Vagina (tissue), 2 donors: ENCODE data around the gene RANBP10. TPM values are rescaled to one million over a fixed set of nuclear protein-coding genes. Genes with fewer than 3 reads are reported as not detected.

ENCODE experiments used
- DNase-seq, 2 donors: peaks; one replicate each; pipeline ENCODE4 v3.0.0-alpha.2; 2017; ENCODE audit errors: extremely low spot score in 2 of 2
- H3K27ac ChIP-seq: fragments of 200-600 bp; sonication (generic); one replicate; pipeline ENCODE4 v1.5.1; 2019
- H3K27me3 ChIP-seq: fragments of 200-600 bp; sonication (generic); one replicate; pipeline ENCODE4 v1.5.1; 2019
- H3K36me3 ChIP-seq, 2 donors: fragments of 200-600 bp; sonication (generic); one replicate each; pipeline ENCODE4 v1.5.1; 2017 to 2019
- H3K4me1 ChIP-seq: fragments of 200-600 bp; sonication (generic); one replicate; pipeline ENCODE4 v1.5.1; 2019
- H3K4me3 ChIP-seq, 2 donors: fragments of 200-600 bp; sonication (generic); 1 replicate in 1 of 2; 2 replicates in 1 of 2; pipeline ENCODE4 v1.5.1; 2016 to 2019
- H3K9me3 ChIP-seq: fragments of 200-600 bp; sonication (generic); one replicate; pipeline ENCODE4 v1.5.1; 2019
- CTCF ChIP-seq, 3 experiments: fragments of 450-650 bp in 2 of 3; fragments of 200-600 bp in 1 of 3; sonication (generic) in 1 of 3; IDR thresholded peaks; one replicate each; pipeline ENCODE4 v1.5.1; 2017 to 2019; ENCODE audit warnings: antibody characterized with exemption in 3 of 3, mild to moderate bottlenecking in 2 of 3, moderate library complexity in 2 of 3
- POLR2A ChIP-seq, 2 donors: fragments of 450-650 bp; IDR thresholded peaks; one replicate each; pipeline ENCODE4 v1.6.1; 2017; ENCODE audit warnings: antibody characterized with exemption in 2 of 2, mild to moderate bottlenecking in 2 of 2, moderate library complexity in 2 of 2
- POLR2AphosphoS5 ChIP-seq, 2 donors: sonication (generic); formaldehyde crosslinking; IDR thresholded peaks; one replicate each; pipeline ENCODE4 v1.9.0; 2017; ENCODE audit warnings: antibody characterized with exemption in 2 of 2, mild to moderate bottlenecking in 2 of 2, low read depth in 1 of 2; ENCODE audit not compliant: insufficient read depth in 1 of 2
- intact Hi-C: fragments of 100-400 bp; cut with DNase I; formaldehyde crosslinking; loops from one replicate; pipeline ENCODE4 v1.15.1; 2023
- total RNA-seq: library from RNA; depleted of rRNA; stranded (reverse); fragments of >200 nt; gene quantifications from one replicate; pipeline ENCODE4 v1.2.3, GENCODE V29; 2016

The RANBP10 gene
- total RNA-seq, 1 donor from 2014 or later, result 17.9 TPM

DNA sequence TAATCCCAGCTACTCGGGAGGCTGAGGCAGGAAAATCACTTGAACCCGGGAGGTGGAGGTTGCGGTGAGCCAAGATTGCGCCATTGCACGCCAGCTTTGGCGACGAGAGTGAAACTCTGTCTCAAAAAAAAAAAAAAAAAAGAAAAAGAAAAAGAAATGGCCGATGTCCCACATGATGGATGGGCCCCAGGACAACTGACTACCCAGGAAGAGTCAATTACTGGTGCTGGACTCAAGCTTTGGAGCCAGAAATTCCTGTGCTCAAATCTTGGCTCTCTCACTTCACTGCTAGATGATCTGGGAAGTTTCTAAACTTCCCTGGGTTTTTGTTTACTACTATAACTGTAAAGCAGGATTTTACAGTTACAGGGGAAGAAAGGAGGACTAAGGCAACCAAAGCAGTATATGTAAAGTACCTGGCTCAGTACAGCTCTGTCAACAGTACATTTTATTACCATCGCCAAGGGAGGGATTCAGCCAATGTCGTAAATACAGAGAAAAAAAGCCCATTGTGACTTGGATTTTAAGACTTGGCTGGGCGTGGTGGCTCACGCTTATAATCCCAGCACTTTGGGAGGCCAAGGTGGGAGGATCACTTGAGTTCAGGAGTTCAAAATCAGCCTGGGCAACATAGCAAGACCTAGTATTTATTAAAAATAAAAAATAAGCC, 127.9 kb downstream of the RANBP10 start:
- Histone ChIP-seq H3K4me3 (no peak overlapping the region), H3K9me3 (no peaks in the 10 kb centered on the region), H3K36me3 (peaks cover 0 to 11% of the 10 kb centered on the region in 2 donors), H3K27ac (peak overlapping the region; percentile 37), H3K4me1 (peaks cover 52% of the 10 kb centered on the region), H3K27me3 (no peaks in the 10 kb centered on the region)
- no peak for TF ChIP-seq POLR2A (IDR thresholded peaks at IDR 0.05)
- TF ChIP-seq POLR2AphosphoS5 (IDR thresholded peaks at IDR 0.05; ENCODE audit: insufficient read depth in 1 of 2, low read depth in 1 of 2), result no peak
- TF ChIP-seq CTCF (IDR thresholded peaks at IDR 0.05), result no peak
- DNase-seq, result no peak
- intact Hi-C loops, result no loop called here

DNA sequence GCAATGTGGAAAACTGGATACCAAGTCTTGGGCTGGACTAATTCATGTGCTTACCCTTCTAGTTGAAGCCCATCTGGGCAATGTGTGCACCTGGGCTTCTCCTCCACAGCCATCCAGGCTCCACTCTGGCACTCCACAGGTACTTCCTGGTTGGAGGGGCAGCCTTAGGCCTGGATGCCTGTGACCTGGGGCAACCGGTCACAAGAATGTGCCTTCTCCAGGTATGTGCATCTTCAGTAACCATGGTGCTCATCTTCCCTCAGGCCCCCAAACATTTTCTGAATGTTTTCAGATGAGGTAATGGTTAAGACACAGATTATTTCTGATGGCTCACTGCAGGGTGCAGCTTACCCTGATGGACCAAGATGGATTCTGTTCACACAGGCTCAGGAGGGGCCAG, 128.6 kb downstream of the RANBP10 start:
- TF ChIP-seq CTCF (IDR thresholded peaks at IDR 0.05), result no peak
- no peak for TF ChIP-seq POLR2AphosphoS5 (IDR thresholded peaks at IDR 0.05; ENCODE audit: insufficient read depth in 1 of 2, low read depth in 1 of 2)
- no peak for TF ChIP-seq POLR2A (IDR thresholded peaks at IDR 0.05)
- intact Hi-C loops, result no loop called here
- H3K4me1 ChIP-seq, result peaks cover 58% of the 10 kb centered on the region
- DNase-seq, result no peak
- H3K27ac ChIP-seq, result no peak overlapping the region
- peaks cover 0 to 11% of the 10 kb centered on the region in 2 donors for H3K36me3 ChIP-seq
- no peaks in the 10 kb centered on the region for H3K27me3 ChIP-seq
- H3K4me3 ChIP-seq, result no peak overlapping the region
- no peaks in the 10 kb centered on the region for H3K9me3 ChIP-seq

GRCh38 chr16:67676939-67677338, 129.4 kb downstream of the RANBP10 start:
- H3K4me1 ChIP-seq, result peaks cover 61% of the 10 kb centered on the region
- DNase-seq, result no peak
- H3K27me3 ChIP-seq, result no peaks in the 10 kb centered on the region
- TF ChIP-seq POLR2A (IDR thresholded peaks at IDR 0.05) (no peak), CTCF (IDR thresholded peaks at IDR 0.05) (no peak), POLR2AphosphoS5 (IDR thresholded peaks at IDR 0.05; ENCODE audit: insufficient read depth in 1 of 2, low read depth in 1 of 2) (no peak)
- peaks cover 0 to 11% of the 10 kb centered on the region in 2 donors for H3K36me3 ChIP-seq
- H3K9me3 ChIP-seq, result no peaks in the 10 kb centered on the region
- intact Hi-C loops, result no loop called here
- H3K27ac ChIP-seq, result peak overlapping the region; percentile 21
- no peak overlapping the region for H3K4me3 ChIP-seq

GRCh38 chr16:67676516-67676915, 129.8 kb downstream of the RANBP10 start:
- Histone ChIP-seq H3K4me3 (no peak overlapping the region), H3K4me1 (peaks cover 61% of the 10 kb centered on the region), H3K36me3 (peaks cover 0 to 11% of the 10 kb centered on the region in 2 donors), H3K27ac (peak overlapping the region; percentile 21), H3K27me3 (no peaks in the 10 kb centered on the region), H3K9me3 (no peaks in the 10 kb centered on the region)
- intact Hi-C loops, result no loop called here
- no peak for DNase-seq
- TF ChIP-seq CTCF (IDR thresholded peaks at IDR 0.05), result no peak
- no peak for TF ChIP-seq POLR2AphosphoS5 (IDR thresholded peaks at IDR 0.05; ENCODE audit: insufficient read depth in 1 of 2, low read depth in 1 of 2)
- TF ChIP-seq POLR2A (IDR thresholded peaks at IDR 0.05), result no peak

GRCh38 chr16:67675999-67676398, 130.4 kb downstream of the RANBP10 start:
- Histone ChIP-seq H3K4me3 (no peak overlapping the region), H3K27ac (no peak overlapping the region), H3K36me3 (peaks cover 0 to 11% of the 10 kb centered on the region in 2 donors), H3K9me3 (no peaks in the 10 kb centered on the region), H3K27me3 (no peaks in the 10 kb centered on the region), H3K4me1 (peaks cover 61% of the 10 kb centered on the region)
- TF ChIP-seq POLR2AphosphoS5 (IDR thresholded peaks at IDR 0.05; ENCODE audit: insufficient read depth in 1 of 2, low read depth in 1 of 2) (no peak), CTCF (IDR thresholded peaks at IDR 0.05) (no peak), POLR2A (IDR thresholded peaks at IDR 0.05) (no peak)
- intact Hi-C loops, result no loop called here
- no peak for DNase-seq
